Osteoblast (primary cell): Measurements from ENCODE around the gene PDGFB. TPM values are rescaled to one million over a fixed set of nuclear protein-coding genes. Genes with fewer than 3 reads are reported as not detected.
A peak's percentile ranks its signal among the peaks of the same experiment; 100 is the strongest.

Source experiments
- DNase-seq: peaks from one replicate; pipeline ENCODE4 v3.0.0; 2011; ENCODE audit warnings: low spot score, mixed read lengths; ENCODE audit not compliant: insufficient read length; ENCODE audit errors: missing footprints
- H2AFZ ChIP-seq: 2 replicates; pipeline ENCODE4 v1.6.0; 2011; ENCODE audit warnings: mild to moderate bottlenecking, low read length
- H3K27ac ChIP-seq: 2 replicates; pipeline ENCODE4 v1.5.1; 2011; ENCODE audit warnings: mild to moderate bottlenecking, low read depth, low read length, moderate library complexity
- H3K27me3 ChIP-seq: 2 replicates; pipeline ENCODE4 v1.6.0; 2012; ENCODE audit warnings: mild to moderate bottlenecking, control low read depth, inconsistent platforms, low read length, moderate library complexity; ENCODE audit not compliant: insufficient read depth
- H3K36me3 ChIP-seq: 2 replicates; pipeline ENCODE4 v1.5.1; 2011; ENCODE audit warnings: mild to moderate bottlenecking, low read length, control low read depth, moderate library complexity; ENCODE audit not compliant: insufficient read depth
- H3K4me1 ChIP-seq: 2 replicates; pipeline ENCODE4 v1.5.1; 2011; ENCODE audit warnings: mild to moderate bottlenecking, low read length, control low read depth, moderate library complexity; ENCODE audit not compliant: insufficient read depth
- H3K4me2 ChIP-seq: 2 replicates; pipeline ENCODE4 v1.6.0; 2011; ENCODE audit warnings: mild to moderate bottlenecking, low read length; ENCODE audit not compliant: insufficient read depth
- H3K4me3 ChIP-seq: fragments of 200-600 bp; sonication (generic); 3 replicates; pipeline ENCODE4 v1.5.1; 2012; ENCODE audit warnings: mild to moderate bottlenecking, low read length, inconsistent platforms; ENCODE audit not compliant: insufficient read depth
- H3K79me2 ChIP-seq: 2 replicates; pipeline ENCODE4 v1.6.0; 2012; ENCODE audit warnings: mild to moderate bottlenecking, low read length, control low read depth, inconsistent platforms; ENCODE audit not compliant: insufficient read depth
- H3K9me3 ChIP-seq: 2 replicates; pipeline ENCODE4 v1.5.1; 2011; ENCODE audit warnings: low read depth, low read length, control low read depth
- H4K20me1 ChIP-seq: 2 replicates; pipeline ENCODE4 v1.6.0; 2012; ENCODE audit warnings: mild to moderate bottlenecking, low read length, control low read depth; ENCODE audit not compliant: insufficient read depth
- total RNA-seq: library from RNA; depleted of rRNA; stranded (reverse); fragments of >200 nt; gene quantifications from 2 replicates; pipeline ENCODE4 v1.2.3, GENCODE V29; 2012
- TF ChIP-seq, protein P1 (sequence below): IDR thresholded peaks from 2 replicates; pipeline ENCODE4 v1.5.1; 2011; ENCODE audit warnings: mild to moderate bottlenecking, low read depth, low read length, moderate library complexity; ENCODE audit errors: extremely low read depth

PDGFB gene
- total RNA-seq, 1 donor, result under 0.01 TPM

DNA sequence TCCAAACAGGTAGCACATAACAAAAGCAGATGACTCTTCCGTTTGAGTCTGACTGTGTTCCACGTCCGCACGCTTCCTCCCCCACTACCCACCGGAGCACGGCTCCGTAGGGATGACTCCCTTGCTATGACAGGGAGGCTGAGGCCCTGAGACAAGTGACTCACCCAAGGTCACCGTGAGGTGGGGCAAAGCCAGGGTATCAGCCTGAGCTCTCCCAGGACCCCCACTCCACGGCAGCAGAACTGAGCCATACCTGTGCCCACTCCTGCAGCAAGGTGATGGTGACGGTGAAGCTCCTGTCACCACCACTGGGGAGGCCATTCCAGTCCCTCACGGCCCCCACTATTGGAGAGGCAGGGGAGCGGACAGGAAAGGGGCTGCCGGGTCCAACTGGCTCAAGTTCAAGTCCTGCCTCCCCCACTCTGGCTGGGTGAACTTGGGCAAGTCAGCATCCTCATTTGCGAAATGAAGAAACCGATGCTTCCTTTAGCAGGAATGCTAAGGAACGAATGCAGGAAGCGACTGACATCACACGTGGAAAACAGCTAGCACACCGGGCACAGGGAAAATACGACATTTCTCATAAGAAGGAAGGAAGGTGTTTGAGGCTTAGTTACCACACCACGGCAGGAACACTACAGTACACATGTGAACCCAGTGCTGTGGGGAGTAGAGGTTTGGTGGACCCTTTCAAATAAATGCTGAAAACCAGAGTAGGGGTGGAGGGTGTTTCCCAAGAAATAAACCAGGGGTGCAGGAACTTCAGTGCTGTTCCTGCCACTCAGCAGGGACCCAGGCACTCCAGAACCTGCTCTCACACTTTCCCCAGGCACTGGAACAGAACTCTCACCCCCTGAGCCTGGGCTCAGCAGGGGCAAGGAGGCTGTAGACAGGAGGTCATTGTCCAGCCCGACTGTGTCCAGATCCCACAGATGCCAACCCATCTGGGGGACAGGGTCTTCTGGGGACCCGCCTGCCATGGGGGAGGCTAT is 59.9 kb downstream of the PDGFB start:
- TF ChIP-seq, protein P1, sequence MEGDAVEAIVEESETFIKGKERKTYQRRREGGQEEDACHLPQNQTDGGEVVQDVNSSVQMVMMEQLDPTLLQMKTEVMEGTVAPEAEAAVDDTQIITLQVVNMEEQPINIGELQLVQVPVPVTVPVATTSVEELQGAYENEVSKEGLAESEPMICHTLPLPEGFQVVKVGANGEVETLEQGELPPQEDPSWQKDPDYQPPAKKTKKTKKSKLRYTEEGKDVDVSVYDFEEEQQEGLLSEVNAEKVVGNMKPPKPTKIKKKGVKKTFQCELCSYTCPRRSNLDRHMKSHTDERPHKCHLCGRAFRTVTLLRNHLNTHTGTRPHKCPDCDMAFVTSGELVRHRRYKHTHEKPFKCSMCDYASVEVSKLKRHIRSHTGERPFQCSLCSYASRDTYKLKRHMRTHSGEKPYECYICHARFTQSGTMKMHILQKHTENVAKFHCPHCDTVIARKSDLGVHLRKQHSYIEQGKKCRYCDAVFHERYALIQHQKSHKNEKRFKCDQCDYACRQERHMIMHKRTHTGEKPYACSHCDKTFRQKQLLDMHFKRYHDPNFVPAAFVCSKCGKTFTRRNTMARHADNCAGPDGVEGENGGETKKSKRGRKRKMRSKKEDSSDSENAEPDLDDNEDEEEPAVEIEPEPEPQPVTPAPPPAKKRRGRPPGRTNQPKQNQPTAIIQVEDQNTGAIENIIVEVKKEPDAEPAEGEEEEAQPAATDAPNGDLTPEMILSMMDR, result no peak
- H3K27me3 ChIP-seq, result no peaks in the 10 kb centered on the region
- peaks cover 7% of the 10 kb centered on the region for H3K9me3 ChIP-seq
- DNase-seq, result peak; percentile 62
- no peak overlapping the region for H3K4me2 ChIP-seq
- no peaks in the 10 kb centered on the region for H3K36me3 ChIP-seq
- no peaks in the 10 kb centered on the region for H4K20me1 ChIP-seq
- no peak overlapping the region for H3K4me3 ChIP-seq
- H2AFZ ChIP-seq, result no peak overlapping the region
- no peaks in the 10 kb centered on the region for H3K79me2 ChIP-seq
- no peaks in the 10 kb centered on the region for H3K4me1 ChIP-seq
- H3K27ac ChIP-seq, result no peak overlapping the region

- DNase-seq, result peak; percentile 65
- H3K36me3 ChIP-seq, result no peaks in the 10 kb centered on the region
- no peak overlapping the region for H3K4me2 ChIP-seq
- TF ChIP-seq, protein P1, result no peak
- H3K9me3 ChIP-seq, result peaks cover 7% of the 10 kb centered on the region
- no peak overlapping the region for H3K4me3 ChIP-seq
- no peaks in the 10 kb centered on the region for H4K20me1 ChIP-seq
- no peak overlapping the region for H3K27ac ChIP-seq
- no peaks in the 10 kb centered on the region for H3K27me3 ChIP-seq
- H3K4me1 ChIP-seq, result no peaks in the 10 kb centered on the region
- no peaks in the 10 kb centered on the region for H3K79me2 ChIP-seq
- H2AFZ ChIP-seq, result no peak overlapping the region
These were observed 60.7 kb downstream of the PDGFB start for GRCh38 chr22:39183991-39184585.

- no peak overlapping the region for H3K4me2 ChIP-seq
- peak; percentile 18 for DNase-seq
- TF ChIP-seq, protein P1, result no peak
- H3K36me3 ChIP-seq, result no peaks in the 10 kb centered on the region
- H3K79me2 ChIP-seq, result no peaks in the 10 kb centered on the region
- no peaks in the 10 kb centered on the region for H3K27me3 ChIP-seq
- no peaks in the 10 kb centered on the region for H4K20me1 ChIP-seq
- H3K4me3 ChIP-seq, result no peak overlapping the region
- H3K9me3 ChIP-seq, result peaks cover 7% of the 10 kb centered on the region
- no peak overlapping the region for H3K27ac ChIP-seq
- H3K4me1 ChIP-seq, result peaks cover 4% of the 10 kb centered on the region
- H2AFZ ChIP-seq, result no peak overlapping the region
These were observed 62.2 kb downstream of the PDGFB start for GRCh38 chr22:39182478-39183030.

DNA sequence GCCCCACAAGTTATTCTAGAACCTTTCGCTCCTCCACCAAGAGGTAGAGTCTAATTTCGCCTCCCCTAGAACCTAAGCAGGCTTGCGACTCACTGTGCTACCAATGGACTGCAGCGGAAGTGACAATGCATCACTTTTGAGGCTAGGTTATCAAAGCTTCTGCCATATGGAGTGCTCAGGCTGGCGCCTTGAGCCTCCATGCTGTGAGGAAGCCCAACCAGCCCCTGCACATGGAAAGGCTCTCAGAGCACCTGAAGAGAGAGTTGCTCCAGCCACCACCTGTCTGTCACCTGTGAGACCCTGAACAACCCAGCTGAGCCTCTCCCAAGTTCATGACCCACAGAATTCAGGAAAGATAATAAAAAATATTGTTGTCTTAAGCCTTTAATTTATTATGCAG is 63.0 kb downstream of the PDGFB start:
- TF ChIP-seq, protein P1, result no peak
- no peak overlapping the region for H3K27ac ChIP-seq

More for the DNA sequence above, 63.0 kb downstream of the PDGFB start:
- Histone ChIP-seq H4K20me1 (no peaks in the 10 kb centered on the region), H3K9me3 (peaks cover 7% of the 10 kb centered on the region), H3K27me3 (no peaks in the 10 kb centered on the region), H3K4me3 (no peak overlapping the region), H2AFZ (no peak overlapping the region), H3K4me2 (no peak overlapping the region), H3K79me2 (no peaks in the 10 kb centered on the region), H3K4me1 (peaks cover 7% of the 10 kb centered on the region), H3K36me3 (no peaks in the 10 kb centered on the region)
- DNase-seq, result peak; percentile 27
